Endothelial cell of umbilical vein (primary cell): ENCODE results near the gene BMPR1A. TPM values are rescaled to one million over a fixed set of nuclear protein-coding genes. Genes with fewer than 3 reads are reported as not detected.

ENCODE experiments used
- BruUV-seq: library from RNA; stranded (reverse); fragments of 400-500 nt; replicated peaks from 2 replicates; lab custom pipeline; 2021; lab: Mats Ljungman, UMichigan
- CTCF ChIA-PET: fragments of 300-600, 350-600 bp; sonication (Branson Sonifier 250); formaldehyde crosslinking; loops from one replicate; lab custom pipeline; 2021; ENCODE audit warnings: antibody characterized with exemption, inconsistent platforms; lab: Charles Lee
- POLR2A ChIA-PET: fragments of 300-600, 350-600 bp; sonication (Branson Sonifier 250); formaldehyde crosslinking; loops from one replicate; lab custom pipeline; 2021; ENCODE audit warnings: antibody characterized with exemption, inconsistent platforms; lab: Charles Lee
- DNase-seq: peaks from one replicate; pipeline ENCODE4 v3.0.0-alpha.2; 2011; ENCODE audit warnings: low read depth, low spot score
- FAIRE-seq: peaks from 2 replicates; lab custom pipeline; 2011; peaks lifted over from hg19 to GRCh38; lab: Jason Lieb, UNC
- H2AFZ ChIP-seq: 2 replicates; pipeline ENCODE4 v1.6.0; 2012; ENCODE audit warnings: low read depth, low read length, control low read depth, inconsistent platforms
- H3K27ac ChIP-seq: 2 replicates; pipeline ENCODE4 v1.5.1; 2011; ENCODE audit warnings: low read depth, mild to moderate bottlenecking, control low read depth, low read length, moderate library complexity; ENCODE audit not compliant: insufficient read depth
- H3K27me3 ChIP-seq, 2 experiments: 2 replicates each; pipeline versions ENCODE4 v1.6.0 to v1.6.1; 2011; ENCODE audit warnings: low read length in 2 of 2, mixed read lengths in 1 of 2; ENCODE audit not compliant: control insufficient read depth in 2 of 2, insufficient read depth in 2 of 2
- H3K36me3 ChIP-seq, 2 experiments: 2 replicates in 1 of 2; 3 replicates in 1 of 2; pipeline ENCODE4 v1.5.1; 2011; ENCODE audit warnings: low read length in 2 of 2, mild to moderate bottlenecking in 1 of 2, moderate library complexity in 1 of 2; ENCODE audit not compliant: control insufficient read depth in 2 of 2, insufficient read depth in 2 of 2; ENCODE audit errors: extremely low read depth in 1 of 2
- H3K4me1 ChIP-seq: 3 replicates; pipeline ENCODE4 v1.5.1; 2011; ENCODE audit warnings: mild to moderate bottlenecking, low read length; ENCODE audit not compliant: control insufficient read depth, insufficient read depth; ENCODE audit errors: extremely low read depth
- H3K4me2 ChIP-seq: 2 replicates; pipeline ENCODE4 v1.6.1; 2011; ENCODE audit warnings: low read length, control low read depth, mixed read lengths; ENCODE audit not compliant: insufficient read depth
- H3K4me3 ChIP-seq, 3 experiments: fragments of 200-600 bp in 1 of 3; sonication (generic), shearing (Covaris generic) in 1 of 3; replicated peaks in 1 of 3; 2 replicates each; pipeline ENCODE4 v1.5.1; 2011 to 2016; ENCODE audit warnings: control low read depth in 3 of 3, low read length in 3 of 3, mild to moderate bottlenecking in 2 of 3, inconsistent platforms in 1 of 3, low read depth in 1 of 3, moderate library complexity in 1 of 3; ENCODE audit not compliant: insufficient read depth in 1 of 3
- H3K79me2 ChIP-seq: 2 replicates; pipeline ENCODE4 v1.6.0; 2012; ENCODE audit warnings: low read length, inconsistent platforms; ENCODE audit not compliant: control insufficient read depth, insufficient read depth
- H3K9ac ChIP-seq: replicated peaks from 2 replicates; pipeline ENCODE3; 2011; ENCODE audit warnings: low read length, control low read depth; ENCODE audit not compliant: insufficient read depth; ENCODE audit errors: extremely low read depth
- H3K9me1 ChIP-seq: replicated peaks from 3 replicates; pipeline ENCODE4 v1.6.0; 2011; ENCODE audit warnings: mild to moderate bottlenecking, low read length; ENCODE audit not compliant: control insufficient read depth, insufficient read depth; ENCODE audit errors: extremely low read depth
- H3K9me3 ChIP-seq: replicated peaks from 2 replicates; pipeline ENCODE4 v1.5.1; 2012; ENCODE audit warnings: low read length, inconsistent platforms; ENCODE audit not compliant: control insufficient read depth, insufficient read depth
- H4K20me1 ChIP-seq: replicated peaks from 2 replicates; pipeline ENCODE3; 2011; ENCODE audit warnings: mild to moderate bottlenecking, low read length; ENCODE audit not compliant: control insufficient read depth, insufficient read depth; ENCODE audit errors: extremely low read depth
- EZH2 ChIP-seq: IDR thresholded peaks from 2 replicates; pipeline ENCODE4 v1.6.1; 2012; ENCODE audit warnings: borderline replicate concordance, low read depth, mild to moderate bottlenecking, moderate library complexity, low read length, inconsistent platforms; ENCODE audit not compliant: severe bottlenecking
- FOS ChIP-seq: IDR thresholded peaks from 2 replicates; pipeline ENCODE4 v1.6.1; 2011; ENCODE audit warnings: mild to moderate bottlenecking, low read length, moderate library complexity, borderline replicate concordance; ENCODE audit not compliant: insufficient read depth
- GATA2 ChIP-seq: IDR thresholded peaks from 2 replicates; pipeline ENCODE4 v1.7.0; 2011; ENCODE audit warnings: low read depth, mild to moderate bottlenecking, moderate library complexity, mixed read lengths, low read length; ENCODE audit not compliant: insufficient read length, insufficient read depth
- JUN ChIP-seq: IDR thresholded peaks from 2 replicates; pipeline ENCODE4 v1.6.1; 2011; ENCODE audit warnings: borderline replicate concordance, low read depth; ENCODE audit not compliant: insufficient read length, insufficient read depth
- MYC ChIP-seq: IDR thresholded peaks from one replicate; pipeline ENCODE4 v1.6.1; 2011; ENCODE audit warnings: mild to moderate bottlenecking, low read depth, low read length
- POLR2A ChIP-seq: IDR thresholded peaks from 2 replicates; pipeline ENCODE4 v1.6.1; 2012; ENCODE audit warnings: low read depth, mild to moderate bottlenecking, control low read depth, low read length
- POLR2AphosphoS5 ChIP-seq: IDR thresholded peaks from 2 replicates; pipeline ENCODE4 v1.6.1; 2012; ENCODE audit warnings: low read depth, mild to moderate bottlenecking, control low read depth, low read length, moderate library complexity; ENCODE audit not compliant: insufficient read depth
- dilution Hi-C: fragments of 300-500 bp; cut with MboI; formaldehyde crosslinking; loops from one replicate; pipeline ENCODE4 v1.15.0; 2019; ENCODE audit warnings: low sequenced_read_pairs; ENCODE audit not compliant: extremely low pct_ligation_motif_present
- intact Hi-C: fragments of 100-400 bp; cut with micrococcal nuclease; formaldehyde crosslinking; loops from one replicate; pipeline ENCODE4 v1.10.0; 2022
- polyA plus RNA-seq, 4 experiments: library from polyadenylated mRNA; depleted of rRNA in 3 of 4; stranded (reverse) in 3 of 4; unstranded in 1 of 4; fragments of >200 nt; gene quantifications; 2 replicates each; pipeline versions ENCODE4 v1.2.1 to v1.2.3, GENCODE V29; 2011 to 2012; ENCODE audit warnings: missing spikeins in 1 of 4
- total RNA-seq: library from RNA; stranded (reverse); gene quantifications from 2 replicates; pipeline ENCODE4 v1.2.3, GENCODE V29; 2021
- TF ChIP-seq, protein P1 (sequence below), 2 donors: IDR thresholded peaks; 1 replicate in 1 of 2; 2 replicates in 1 of 2; pipeline ENCODE4 v1.5.1; 2011; ENCODE audit warnings: low read length in 2 of 2, mild to moderate bottlenecking in 2 of 2, moderate library complexity in 2 of 2, control low read depth in 1 of 2, inconsistent platforms in 1 of 2, low read depth in 1 of 2; ENCODE audit not compliant: insufficient read depth in 1 of 2; ENCODE audit errors: extremely low read depth in 1 of 2
- TF ChIP-seq, protein P2 (sequence below): IDR thresholded peaks from 2 replicates; pipeline ENCODE4 v1.6.1; 2011; ENCODE audit not compliant: insufficient read depth, insufficient read length

BMPR1A gene
- total and polyA plus RNA-seq, 2 donors (not counting 3 experiments of a cell fraction or from before 2014, with no cell fraction given) = not detected

DNA sequence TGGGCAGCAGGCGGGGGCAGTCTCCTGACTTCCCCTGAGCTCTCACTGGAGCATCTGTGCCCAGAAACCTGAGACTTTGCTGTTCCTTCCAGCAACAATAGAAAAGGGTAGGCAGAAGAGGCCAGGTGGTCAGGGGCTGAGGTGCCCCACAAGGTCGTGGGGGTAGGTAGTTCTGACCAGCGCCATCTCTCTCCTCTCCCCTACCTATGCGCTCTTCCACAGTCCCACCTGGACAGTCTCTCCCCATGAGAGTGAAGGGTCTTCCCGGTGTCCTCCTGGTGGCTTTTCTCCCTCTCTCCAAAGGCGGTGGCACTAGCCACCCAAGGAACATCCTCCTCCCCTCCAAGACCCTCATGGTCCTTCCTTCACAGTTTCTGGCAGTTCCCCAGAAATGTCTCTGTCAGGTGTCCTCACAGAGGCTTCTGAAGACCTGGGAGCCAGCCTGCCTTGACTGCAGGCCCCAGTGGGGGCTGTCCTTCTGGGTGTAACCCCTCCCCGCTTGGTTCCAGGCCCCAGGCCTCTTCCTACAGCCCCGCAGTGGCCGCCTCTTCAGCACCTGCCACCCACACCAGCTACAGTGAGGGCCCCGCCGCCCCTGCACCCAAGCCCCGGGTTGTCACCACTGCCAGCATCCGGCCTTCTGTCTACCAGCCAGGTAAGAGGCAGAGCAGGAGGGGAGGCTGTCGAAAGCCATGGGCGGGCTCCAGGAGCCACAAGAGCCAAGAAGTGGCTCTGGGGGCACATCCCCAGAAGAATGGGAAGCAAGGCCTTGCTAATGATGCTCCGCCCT is 46.8 kb upstream of the BMPR1A start:
- no peaks in the 10 kb centered on the region for H3K79me2 ChIP-seq
- BruUV-seq = no TSS peak
- intact Hi-C loops = loop anchor here (2.0 kb wide), 1 partner anchor 37 kb away; no protein-coding TSS in a partner anchor

More for the DNA sequence above, 46.8 kb upstream of the BMPR1A start:
- Histone ChIP-seq H3K4me3 (no peak overlapping the region), H3K4me2 (no peak overlapping the region), H3K27me3 (peaks cover 32 to 55% of the 10 kb centered on the region in 2 experiments), H3K9me1 (no peaks in the 10 kb centered on the region), H3K9ac (no peak overlapping the region), H3K36me3 (no peaks in the 10 kb centered on the region), H3K27ac (no peak overlapping the region), H4K20me1 (no peaks in the 10 kb centered on the region), H3K4me1 (no peaks in the 10 kb centered on the region), H2AFZ (no peak overlapping the region), H3K9me3 (no peaks in the 10 kb centered on the region)
- DNase-seq (no peak), FAIRE-seq (no peak)
- ChIA-PET CTCF (interaction anchor here (0.8 to 1.9 kb wide), 4 partner anchors 13 to 190 kb away, joined by 3 to 9 read pairs (median 5); no protein-coding TSS in a partner anchor), POLR2A (no interaction called here)
- dilution Hi-C loops = no loop called here
- no peak for TF ChIP-seq JUN
- no peak for TF ChIP-seq POLR2A
- no peak for TF ChIP-seq GATA2
- no peak for TF ChIP-seq EZH2
- TF ChIP-seq MYC = no peak
- no peak for TF ChIP-seq FOS
- TF ChIP-seq POLR2AphosphoS5 = no peak
- TF ChIP-seq, protein P1, sequence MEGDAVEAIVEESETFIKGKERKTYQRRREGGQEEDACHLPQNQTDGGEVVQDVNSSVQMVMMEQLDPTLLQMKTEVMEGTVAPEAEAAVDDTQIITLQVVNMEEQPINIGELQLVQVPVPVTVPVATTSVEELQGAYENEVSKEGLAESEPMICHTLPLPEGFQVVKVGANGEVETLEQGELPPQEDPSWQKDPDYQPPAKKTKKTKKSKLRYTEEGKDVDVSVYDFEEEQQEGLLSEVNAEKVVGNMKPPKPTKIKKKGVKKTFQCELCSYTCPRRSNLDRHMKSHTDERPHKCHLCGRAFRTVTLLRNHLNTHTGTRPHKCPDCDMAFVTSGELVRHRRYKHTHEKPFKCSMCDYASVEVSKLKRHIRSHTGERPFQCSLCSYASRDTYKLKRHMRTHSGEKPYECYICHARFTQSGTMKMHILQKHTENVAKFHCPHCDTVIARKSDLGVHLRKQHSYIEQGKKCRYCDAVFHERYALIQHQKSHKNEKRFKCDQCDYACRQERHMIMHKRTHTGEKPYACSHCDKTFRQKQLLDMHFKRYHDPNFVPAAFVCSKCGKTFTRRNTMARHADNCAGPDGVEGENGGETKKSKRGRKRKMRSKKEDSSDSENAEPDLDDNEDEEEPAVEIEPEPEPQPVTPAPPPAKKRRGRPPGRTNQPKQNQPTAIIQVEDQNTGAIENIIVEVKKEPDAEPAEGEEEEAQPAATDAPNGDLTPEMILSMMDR (IDR thresholded peaks at IDR 0.05; ENCODE audit: extremely low read depth in 1 of 2, insufficient read depth in 1 of 2, low read depth in 1 of 2, low read length in 2 of 2) = no peak
- TF ChIP-seq, protein P2, sequence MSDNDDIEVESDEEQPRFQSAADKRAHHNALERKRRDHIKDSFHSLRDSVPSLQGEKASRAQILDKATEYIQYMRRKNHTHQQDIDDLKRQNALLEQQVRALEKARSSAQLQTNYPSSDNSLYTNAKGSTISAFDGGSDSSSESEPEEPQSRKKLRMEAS = no peak
